Mesendoderm (in vitro differentiated cells): ENCODE results near the gene BCL3.

Source experiments
- DNase-seq: peaks from one replicate; pipeline ENCODE4 v3.0.0; 2013
- H2AK5ac ChIP-seq: 2 replicates; pipeline ENCODE4 v1.6.1; 2013; ENCODE audit warnings: low read length, inconsistent platforms
- H2BK120ac ChIP-seq: 2 replicates; pipeline ENCODE4 v1.6.1; 2013; ENCODE audit warnings: low read depth, mild to moderate bottlenecking, low read length, moderate library complexity, mixed read lengths
- H2BK15ac ChIP-seq: replicated peaks from 2 replicates; pipeline ENCODE4 v1.6.1; 2013; ENCODE audit warnings: low read depth, mild to moderate bottlenecking, moderate library complexity
- H2BK5ac ChIP-seq: 2 replicates; pipeline ENCODE4 v1.6.1; 2013; ENCODE audit warnings: low read length, inconsistent platforms
- H3K18ac ChIP-seq: 2 replicates; pipeline ENCODE4 v1.6.1; 2013; ENCODE audit warnings: mild to moderate bottlenecking, low read length, mixed read lengths
- H3K23ac ChIP-seq: one replicate; pipeline ENCODE4 v1.6.1; 2013; ENCODE audit warnings: low read length
- H3K27ac ChIP-seq: 2 replicates; pipeline ENCODE4 v1.5.1; 2013; ENCODE audit warnings: low read depth, mild to moderate bottlenecking, inconsistent platforms, low read length, moderate library complexity
- H3K27me3 ChIP-seq: 2 replicates; pipeline ENCODE4 v1.6.1; 2013; ENCODE audit warnings: low read length, control low read depth, mild to moderate bottlenecking, inconsistent platforms; ENCODE audit not compliant: insufficient read depth, poor library complexity
- H3K36me3 ChIP-seq: 2 replicates; pipeline ENCODE4 v1.6.1; 2013; ENCODE audit warnings: low read length, inconsistent platforms; ENCODE audit not compliant: control insufficient read depth, insufficient read depth
- H3K4ac ChIP-seq: one replicate; pipeline ENCODE4 v1.6.1; 2013; ENCODE audit warnings: low read depth, mild to moderate bottlenecking, low read length, moderate library complexity
- H3K4me1 ChIP-seq: 2 replicates; pipeline ENCODE4 v1.6.1; 2013; ENCODE audit warnings: low read depth, low read length, inconsistent platforms; ENCODE audit not compliant: control insufficient read depth
- H3K4me2 ChIP-seq: 2 replicates; pipeline ENCODE4 v1.6.1; 2013; ENCODE audit warnings: low read length
- H3K4me3 ChIP-seq: 2 replicates; pipeline ENCODE4 v1.5.1; 2013; ENCODE audit warnings: mild to moderate bottlenecking, low read length
- H3K56ac ChIP-seq: one replicate; pipeline ENCODE4 v1.6.1; 2013; ENCODE audit warnings: low read length
- H3K79me1 ChIP-seq: 2 replicates; pipeline ENCODE4 v1.6.1; 2013; ENCODE audit warnings: low read length, inconsistent platforms
- H3K79me2 ChIP-seq: 2 replicates; pipeline ENCODE4 v1.6.1; 2013; ENCODE audit warnings: mild to moderate bottlenecking, low read length; ENCODE audit not compliant: control insufficient read depth, insufficient read depth
- H3K9ac ChIP-seq: 2 replicates; pipeline ENCODE4 v1.6.1; 2013; ENCODE audit warnings: low read length, inconsistent platforms
- H4K5ac ChIP-seq: one replicate; pipeline ENCODE4 v1.6.1; 2013; ENCODE audit warnings: low read length
- H4K8ac ChIP-seq: one replicate; pipeline ENCODE4 v1.6.1; 2013; ENCODE audit warnings: low read depth, mild to moderate bottlenecking, control low read depth, low read length, moderate library complexity
- WGBS: extraction: QIAGEN DNeasy Blood & Tissue Kit; methylation state at CpG from one replicate; pipeline ENCODE4 v1.1.7; 2013; ENCODE audit warnings: low lambda C conversion rate, missing lambda C conversion rate; ENCODE audit not compliant: insufficient coverage; ENCODE audit errors: extremely low coverage; 5-methylcytosine and 5-hydroxymethylcytosine counted together

BCL3 gene

DNA sequence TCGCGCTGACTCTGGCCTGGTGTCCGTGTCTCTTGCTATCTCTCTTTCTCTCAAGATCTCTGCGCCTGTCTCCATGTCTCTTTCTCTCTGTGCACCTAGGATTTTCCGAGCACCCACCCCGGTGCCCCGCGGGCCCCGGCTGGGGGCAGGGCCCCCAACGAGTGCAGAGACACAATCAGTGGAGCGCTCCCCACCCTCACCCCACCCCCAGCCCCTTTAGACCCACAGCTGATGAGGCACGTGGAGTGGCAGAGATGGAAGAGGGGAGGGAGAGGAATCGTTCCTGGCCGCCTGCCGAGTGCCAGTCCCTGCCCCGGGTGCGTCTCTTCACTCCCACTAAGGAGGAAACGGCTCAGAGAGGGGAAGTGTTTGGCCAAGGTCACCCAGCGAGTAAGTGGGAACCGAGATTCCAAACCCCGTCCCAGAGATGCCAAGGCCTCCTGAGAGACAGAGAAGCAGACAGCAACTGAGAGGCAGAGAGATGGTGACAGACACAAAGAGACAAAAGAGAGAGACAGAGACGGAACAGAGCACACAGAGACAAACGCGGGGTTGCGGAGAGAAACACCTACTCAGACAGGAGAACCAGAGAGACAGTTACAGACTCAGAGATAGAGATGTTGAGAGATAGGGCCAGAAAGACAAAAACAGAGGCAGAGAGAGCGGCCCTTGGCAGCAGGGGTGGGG lies 626 bp upstream of the BCL3 start:
- peak; percentile 79 for DNase-seq
- no CpG with 5 or more reads among the region's 26 CpGs for WGBS
- Histone ChIP-seq H3K79me1 (no peaks in the 10 kb centered on the region), H2BK120ac (no peak overlapping the region), H3K79me2 (no peaks in the 10 kb centered on the region), H4K5ac (no peak overlapping the region), H3K36me3 (no peaks in the 10 kb centered on the region), H3K27me3 (peaks cover 3% of the 10 kb centered on the region), H3K4me1 (peaks cover under 1% of the 10 kb centered on the region), H3K23ac (no peak overlapping the region), H3K9ac (peak overlapping the region; percentile 55), H2BK15ac (no peak overlapping the region), H3K56ac (peak overlapping the region; percentile 95), H3K4ac (no peak overlapping the region), H3K18ac (peak overlapping the region; percentile 95), H3K4me3 (peak overlapping the region; percentile 71), H2BK5ac (no peak overlapping the region), H3K4me2 (peak overlapping the region; percentile 95), H4K8ac (no peak overlapping the region), H2AK5ac (no peak overlapping the region), H3K27ac (no peak overlapping the region)

DNA sequence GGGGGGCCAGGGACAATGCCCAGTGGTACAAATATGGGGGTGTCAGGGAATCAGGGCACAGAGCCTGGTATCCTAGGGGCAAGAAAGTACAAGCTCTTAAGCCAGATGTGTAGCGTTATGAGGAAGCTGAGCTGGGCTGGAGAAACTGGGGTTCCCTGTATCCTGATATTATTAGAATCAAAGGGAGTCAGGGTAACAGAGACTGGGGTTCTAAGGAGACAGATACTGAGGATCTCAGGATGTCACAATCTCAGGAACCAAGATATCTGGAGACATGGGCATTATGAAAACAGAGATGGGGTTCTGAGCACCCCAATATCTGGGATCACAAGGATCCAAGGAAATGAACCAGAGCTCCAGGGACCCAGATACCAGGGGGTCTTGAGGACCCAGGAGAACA lies 784 bp downstream of the BCL3 start:
- no peak overlapping the region for H3K23ac ChIP-seq
- H3K27me3 ChIP-seq: peaks cover 3% of the 10 kb centered on the region
- H3K4me3 ChIP-seq: no peak overlapping the region

DNA sequence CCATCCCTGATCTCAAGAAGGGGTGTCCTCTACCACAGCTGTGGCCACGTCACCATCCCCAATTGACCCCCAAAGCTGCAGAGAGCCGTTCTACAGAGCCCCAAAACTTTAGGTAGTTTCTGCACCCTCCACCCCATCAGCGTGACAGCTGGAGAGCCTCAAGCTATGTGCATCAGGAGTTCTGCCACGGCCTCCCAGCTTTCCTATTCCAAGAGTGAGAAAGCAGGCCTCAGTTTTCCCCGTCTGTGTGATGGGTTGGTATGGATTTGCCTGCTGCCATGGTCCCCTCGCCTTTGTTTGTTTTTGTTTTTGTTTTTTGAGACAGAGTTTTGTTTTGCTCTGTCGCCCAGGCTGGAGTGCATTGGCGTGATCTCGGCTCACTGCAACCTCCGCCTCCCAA lies 1.5 kb downstream of the BCL3 start:
- no peak overlapping the region for H3K18ac ChIP-seq
- no peaks in the 10 kb centered on the region for H3K79me1 ChIP-seq
- no peak overlapping the region for H3K27ac ChIP-seq
- H3K23ac ChIP-seq: no peak overlapping the region
- H3K79me2 ChIP-seq: no peaks in the 10 kb centered on the region
- H4K5ac ChIP-seq: no peak overlapping the region
- no peak overlapping the region for H2BK15ac ChIP-seq
- H3K4me2 ChIP-seq: no peak overlapping the region
- no peak overlapping the region for H4K8ac ChIP-seq
- no peak overlapping the region for H3K9ac ChIP-seq
- no peak overlapping the region for H3K4me3 ChIP-seq
- no peak overlapping the region for H2BK5ac ChIP-seq
- no CpG with 5 or more reads among the region's 10 CpGs for WGBS
- no peak overlapping the region for H3K4ac ChIP-seq
- DNase-seq: no peak
- H2BK120ac ChIP-seq: no peak overlapping the region
- H3K4me1 ChIP-seq: peaks cover 3% of the 10 kb centered on the region
- no peaks in the 10 kb centered on the region for H3K36me3 ChIP-seq
- H3K56ac ChIP-seq: no peak overlapping the region
- H3K27me3 ChIP-seq: peaks cover 3% of the 10 kb centered on the region
- no peak overlapping the region for H2AK5ac ChIP-seq

More for the DNA sequence above, 784 bp downstream of the BCL3 start:
- H3K4me2 ChIP-seq: no peak overlapping the region
- H4K5ac ChIP-seq: no peak overlapping the region
- no peaks in the 10 kb centered on the region for H3K79me1 ChIP-seq
- peak overlapping the region; percentile 82 for H3K56ac ChIP-seq
- H3K9ac ChIP-seq: no peak overlapping the region
- H4K8ac ChIP-seq: no peak overlapping the region
- peaks cover 3% of the 10 kb centered on the region for H3K4me1 ChIP-seq
- WGBS: no CpG with 5 or more reads among the region's 1 CpG
- H3K4ac ChIP-seq: no peak overlapping the region
- H3K79me2 ChIP-seq: no peaks in the 10 kb centered on the region
- H2BK15ac ChIP-seq: no peak overlapping the region
- H2AK5ac ChIP-seq: no peak overlapping the region
- no peak for DNase-seq
- H2BK120ac ChIP-seq: no peak overlapping the region
- H3K27ac ChIP-seq: no peak overlapping the region
- H3K18ac ChIP-seq: peak overlapping the region; percentile 95
- no peaks in the 10 kb centered on the region for H3K36me3 ChIP-seq
- no peak overlapping the region for H2BK5ac ChIP-seq

DNA sequence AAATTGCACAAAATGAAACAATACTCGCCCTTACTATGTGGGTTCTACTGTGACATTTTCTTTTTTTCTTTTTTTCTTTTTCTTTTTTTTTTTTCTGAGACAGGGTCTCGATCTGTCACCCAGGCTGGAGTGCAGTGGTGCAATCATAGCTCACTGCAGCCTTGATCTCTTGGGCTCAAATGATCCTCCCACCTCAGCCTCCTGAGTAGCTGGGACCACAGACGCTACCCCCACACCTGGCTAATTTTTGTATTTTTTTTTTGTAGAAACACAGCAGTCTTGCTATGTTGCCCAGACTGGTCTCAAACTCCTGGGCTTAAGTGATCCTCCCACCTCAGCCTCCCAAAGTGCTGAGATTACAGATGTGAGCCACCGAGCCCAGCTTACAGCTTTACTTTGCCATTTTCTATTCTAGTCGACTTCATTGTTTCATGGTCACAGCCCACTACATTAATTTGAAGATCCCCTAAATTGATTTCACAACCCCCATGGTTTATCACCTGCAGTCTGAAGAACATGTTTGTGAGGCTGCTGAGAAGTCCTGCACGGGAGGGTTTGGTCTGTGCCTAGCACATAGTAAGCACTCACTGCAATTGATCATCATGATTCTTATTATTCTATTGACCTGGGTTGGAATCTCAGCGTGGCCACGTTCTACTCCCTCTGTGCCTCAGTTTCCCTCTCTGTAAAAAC lies 3.8 kb downstream of the BCL3 start:
- peaks cover 14% of the 10 kb centered on the region for H3K27me3 ChIP-seq

DNA sequence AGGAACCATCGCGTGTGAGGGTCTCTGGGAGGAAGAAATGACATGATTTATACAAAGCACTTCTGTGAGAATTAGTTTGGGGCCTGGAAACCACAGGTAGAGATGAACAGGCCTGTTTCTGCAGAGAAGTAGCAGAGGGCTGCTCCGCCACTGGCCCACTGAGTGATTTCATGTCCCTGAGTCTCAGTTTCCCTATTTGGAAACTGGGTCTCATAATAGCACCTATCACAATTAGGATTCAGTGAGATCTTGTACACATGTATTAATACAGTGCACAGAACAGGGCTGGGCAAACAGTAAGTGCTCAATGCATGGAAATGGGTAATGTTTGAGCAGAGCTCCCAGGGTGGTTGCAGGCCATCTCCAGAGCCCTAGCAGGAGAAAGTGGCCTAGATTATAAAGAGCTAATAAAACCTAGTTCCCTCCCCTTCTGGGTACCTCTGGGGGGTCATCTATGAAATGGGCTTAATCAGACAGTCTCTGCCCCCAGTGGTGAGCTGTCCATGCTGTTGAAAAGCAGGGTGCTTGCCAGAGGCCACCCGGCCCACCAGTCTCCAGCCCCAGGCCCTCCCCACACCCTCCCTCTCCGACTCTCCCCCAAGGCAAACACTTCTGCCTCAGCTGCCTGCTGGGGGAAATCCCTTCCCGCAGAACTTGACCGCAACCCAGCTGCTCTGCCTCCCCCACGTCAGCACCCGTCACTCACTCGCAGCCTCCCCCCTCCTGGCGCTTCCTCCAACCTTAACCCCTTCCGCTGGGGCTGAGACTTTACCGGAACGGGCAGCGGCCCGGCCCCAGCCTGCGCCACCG lies 4.5 kb downstream of the BCL3 start:
- no peaks in the 10 kb centered on the region for H3K79me1 ChIP-seq
- H3K23ac ChIP-seq: peak overlapping the region; percentile 24
- H2BK120ac ChIP-seq: no peak overlapping the region
- no peaks in the 10 kb centered on the region for H3K36me3 ChIP-seq
- no peak overlapping the region for H4K5ac ChIP-seq
- peak overlapping the region; percentile 54 for H3K4me2 ChIP-seq
- peak overlapping the region; percentile 51 for H3K9ac ChIP-seq
- no peak overlapping the region for H2BK15ac ChIP-seq
- DNase-seq: peak; percentile 82
- WGBS: no CpG with 5 or more reads among the region's 18 CpGs
- H4K8ac ChIP-seq: no peak overlapping the region
- no peak overlapping the region for H2AK5ac ChIP-seq
- H3K4me1 ChIP-seq: peaks cover 3% of the 10 kb centered on the region
- no peak overlapping the region for H3K27ac ChIP-seq
- no peak overlapping the region for H3K4me3 ChIP-seq
- peaks cover 14% of the 10 kb centered on the region for H3K27me3 ChIP-seq
- H3K18ac ChIP-seq: peak overlapping the region; percentile 73
- H3K79me2 ChIP-seq: no peaks in the 10 kb centered on the region
- no peak overlapping the region for H3K4ac ChIP-seq
- peak overlapping the region; percentile 79 for H3K56ac ChIP-seq
- H2BK5ac ChIP-seq: no peak overlapping the region

More for the DNA sequence above, 3.8 kb downstream of the BCL3 start:
- no peaks in the 10 kb centered on the region for H3K79me1 ChIP-seq
- no peaks in the 10 kb centered on the region for H3K36me3 ChIP-seq
- H3K18ac ChIP-seq: no peak overlapping the region
- H3K56ac ChIP-seq: no peak overlapping the region
- no CpG with 5 or more reads among the region's 8 CpGs for WGBS
- no peak overlapping the region for H3K4me3 ChIP-seq
- H2BK5ac ChIP-seq: no peak overlapping the region
- H2BK120ac ChIP-seq: no peak overlapping the region
- no peak overlapping the region for H3K4me2 ChIP-seq
- no peaks in the 10 kb centered on the region for H3K79me2 ChIP-seq
- no peak for DNase-seq
- H3K23ac ChIP-seq: no peak overlapping the region
- no peak overlapping the region for H3K9ac ChIP-seq
- no peak overlapping the region for H4K8ac ChIP-seq
- no peak overlapping the region for H4K5ac ChIP-seq
- no peak overlapping the region for H3K4ac ChIP-seq
- H3K27ac ChIP-seq: no peak overlapping the region
- H2AK5ac ChIP-seq: no peak overlapping the region
- H2BK15ac ChIP-seq: no peak overlapping the region
- peaks cover 3% of the 10 kb centered on the region for H3K4me1 ChIP-seq
